ENCODE results near the gene MATN4. TPM values are rescaled to one million over a fixed set of nuclear protein-coding genes. Genes with fewer than 3 reads are reported as not detected.

The MATN4 gene
- total RNA-seq, 1 donor from 2014 or later, result not detected

- H3K36me3 ChIP-seq (ENCODE audit: control insufficient read depth, insufficient read depth, low read length), result no peaks in the 10 kb centered on the region
- no peak for DNase-seq (ENCODE audit: low read depth)
- no peak overlapping the region for H3K4me3 ChIP-seq (ENCODE audit: low read depth, low read length)
These were observed 54.8 kb downstream of the MATN4 start for GRCh38 chr20:45253261-45253660.

DNA sequence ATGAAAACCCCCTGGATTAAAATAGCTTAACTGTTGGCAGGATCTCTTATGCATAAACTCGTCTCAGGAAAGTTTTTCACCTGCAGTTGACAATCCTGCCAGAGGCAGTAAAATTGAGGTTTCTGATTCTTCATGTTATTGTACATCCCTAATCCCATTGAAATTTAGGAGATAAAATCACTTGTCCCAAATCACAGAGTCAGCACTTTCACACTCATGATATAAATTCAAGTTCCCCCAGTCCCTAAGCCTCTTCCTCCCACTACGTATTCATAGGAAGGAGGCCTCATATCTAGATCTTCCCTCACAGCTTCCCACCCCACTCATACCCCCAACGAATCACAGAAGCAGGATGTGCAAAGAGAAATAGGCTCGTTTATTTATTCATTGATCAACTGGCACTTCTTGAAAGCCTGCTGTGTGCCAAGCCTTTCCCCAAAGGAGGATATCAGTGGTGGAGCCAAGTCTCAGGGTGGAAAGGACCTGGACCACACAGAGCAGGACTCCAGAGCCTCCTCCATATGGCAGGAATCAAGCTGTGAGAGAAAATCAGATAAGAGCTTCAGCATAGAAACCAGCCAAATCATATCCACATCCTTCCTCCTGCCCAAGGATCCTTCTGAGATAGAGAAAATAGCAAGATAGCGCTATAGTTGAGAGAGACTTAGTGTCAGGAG lies 56.1 kb downstream of the MATN4 start:
- H3K4me3 ChIP-seq (ENCODE audit: low read depth, low read length), result no peak overlapping the region
- no peak for DNase-seq (ENCODE audit: low read depth)
- no peaks in the 10 kb centered on the region for H3K36me3 ChIP-seq (ENCODE audit: control insufficient read depth, insufficient read depth, low read length)
- TF ChIP-seq, protein P1, sequence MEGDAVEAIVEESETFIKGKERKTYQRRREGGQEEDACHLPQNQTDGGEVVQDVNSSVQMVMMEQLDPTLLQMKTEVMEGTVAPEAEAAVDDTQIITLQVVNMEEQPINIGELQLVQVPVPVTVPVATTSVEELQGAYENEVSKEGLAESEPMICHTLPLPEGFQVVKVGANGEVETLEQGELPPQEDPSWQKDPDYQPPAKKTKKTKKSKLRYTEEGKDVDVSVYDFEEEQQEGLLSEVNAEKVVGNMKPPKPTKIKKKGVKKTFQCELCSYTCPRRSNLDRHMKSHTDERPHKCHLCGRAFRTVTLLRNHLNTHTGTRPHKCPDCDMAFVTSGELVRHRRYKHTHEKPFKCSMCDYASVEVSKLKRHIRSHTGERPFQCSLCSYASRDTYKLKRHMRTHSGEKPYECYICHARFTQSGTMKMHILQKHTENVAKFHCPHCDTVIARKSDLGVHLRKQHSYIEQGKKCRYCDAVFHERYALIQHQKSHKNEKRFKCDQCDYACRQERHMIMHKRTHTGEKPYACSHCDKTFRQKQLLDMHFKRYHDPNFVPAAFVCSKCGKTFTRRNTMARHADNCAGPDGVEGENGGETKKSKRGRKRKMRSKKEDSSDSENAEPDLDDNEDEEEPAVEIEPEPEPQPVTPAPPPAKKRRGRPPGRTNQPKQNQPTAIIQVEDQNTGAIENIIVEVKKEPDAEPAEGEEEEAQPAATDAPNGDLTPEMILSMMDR (IDR thresholded peaks at IDR 0.05; ENCODE audit: insufficient read depth, low read length, poor library complexity, severe bottlenecking), result no peak
- H3K27me3 ChIP-seq (ENCODE audit: control insufficient read depth, insufficient read depth, low read length), result peaks cover 2% of the 10 kb centered on the region

More at GRCh38 chr20:45253261-45253660, 54.8 kb downstream of the MATN4 start:
- H3K27me3 ChIP-seq (ENCODE audit: control insufficient read depth, insufficient read depth, low read length), result peaks cover 3% of the 10 kb centered on the region
- TF ChIP-seq, protein P1 (IDR thresholded peaks at IDR 0.05; ENCODE audit: insufficient read depth, low read length, poor library complexity, severe bottlenecking), result no peak

- TF ChIP-seq, protein P1 (IDR thresholded peaks at IDR 0.05; ENCODE audit: insufficient read depth, low read length, poor library complexity, severe bottlenecking), result no peak
- no peak for DNase-seq (ENCODE audit: low read depth)
- H3K4me3 ChIP-seq (ENCODE audit: low read depth, low read length), result no peak overlapping the region
- peaks cover 2% of the 10 kb centered on the region for H3K27me3 ChIP-seq (ENCODE audit: control insufficient read depth, insufficient read depth, low read length)
- no peaks in the 10 kb centered on the region for H3K36me3 ChIP-seq (ENCODE audit: control insufficient read depth, insufficient read depth, low read length)
These were observed 59.5 kb downstream of the MATN4 start for GRCh38 chr20:45248609-45249008.

- Histone ChIP-seq H3K4me3 (ENCODE audit: low read depth, low read length) (no peak overlapping the region), H3K27me3 (ENCODE audit: control insufficient read depth, insufficient read depth, low read length) (peaks cover 2% of the 10 kb centered on the region), H3K36me3 (ENCODE audit: control insufficient read depth, insufficient read depth, low read length) (no peaks in the 10 kb centered on the region)
- TF ChIP-seq, protein P1 (IDR thresholded peaks at IDR 0.05; ENCODE audit: insufficient read depth, low read length, poor library complexity, severe bottlenecking), result no peak
- DNase-seq (ENCODE audit: low read depth), result no peak
These were observed 60.2 kb downstream of the MATN4 start for GRCh38 chr20:45247865-45248264.

DNA sequence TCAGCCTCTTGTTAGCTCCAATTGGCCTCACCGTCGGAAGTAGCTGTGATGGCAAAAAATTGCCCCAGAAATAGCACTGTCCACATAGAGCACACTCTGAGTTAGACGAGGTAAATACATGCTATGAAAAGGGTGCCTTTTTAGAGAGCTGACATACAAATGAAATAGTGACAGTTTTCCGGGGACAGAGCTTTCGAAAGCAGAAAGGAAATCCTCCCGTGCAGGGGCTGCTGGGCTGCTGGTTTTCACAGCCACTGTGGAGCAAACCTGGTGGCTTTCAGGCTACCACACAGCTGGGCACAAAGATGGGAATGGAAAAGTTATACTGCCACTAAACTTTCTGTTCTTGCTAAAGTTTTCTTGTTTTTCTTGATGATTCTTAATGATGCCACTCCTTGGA lies 62.0 kb downstream of the MATN4 start:
- Histone ChIP-seq H3K27me3 (ENCODE audit: control insufficient read depth, insufficient read depth, low read length) (no peaks in the 10 kb centered on the region), H3K4me3 (ENCODE audit: low read depth, low read length) (no peak overlapping the region), H3K36me3 (ENCODE audit: control insufficient read depth, insufficient read depth, low read length) (no peaks in the 10 kb centered on the region)
- no peak for DNase-seq (ENCODE audit: low read depth)
- TF ChIP-seq, protein P1 (IDR thresholded peaks at IDR 0.05; ENCODE audit: insufficient read depth, low read length, poor library complexity, severe bottlenecking), result no peak

Other genes starting within 250 kb of the MATN4 start
- gene KCNS1, start 207.2 kb downstream of the MATN4 start, total RNA-seq, result 4.3 and 6.9 TPM in 2 replicates
- gene WFDC5, start 193.1 kb downstream of the MATN4 start, total RNA-seq, result 1.0 TPM in 1 of 2 replicates, not detected in the other
- not detected in 2 replicates for gene WFDC12, start 183.8 kb downstream of the MATN4 start, total RNA-seq
- gene PI3, start 133.4 kb downstream of the MATN4 start, total RNA-seq, result not detected in 2 replicates
- gene SEMG1, start 101.3 kb downstream of the MATN4 start, total RNA-seq, result not detected in 2 replicates
- not detected in 2 replicates for gene SEMG2, start 86.9 kb downstream of the MATN4 start, total RNA-seq
- 88.0 and 99.5 TPM in 2 replicates for gene SLPI, start 53.7 kb downstream of the MATN4 start, total RNA-seq
- not detected in 2 replicates for gene RBPJL, start 1.5 kb downstream of the MATN4 start, total RNA-seq
- 155 and 175 TPM in 2 replicates for gene SDC4, start 40.1 kb upstream of the MATN4 start, total RNA-seq
- 54.3 and 55.2 TPM in 2 replicates for gene SYS1, start 54.9 kb upstream of the MATN4 start, total RNA-seq
- gene TP53TG5, start 70.0 kb upstream of the MATN4 start, total RNA-seq, result not detected in 2 replicates
- 57.2 and 64.4 TPM in 2 replicates for gene DBNDD2, start 100.0 kb upstream of the MATN4 start, total RNA-seq
- 69.8 and 92.7 TPM in 2 replicates for gene PIGT, start 107.8 kb upstream of the MATN4 start, total RNA-seq
- gene WFDC2, start 161.5 kb upstream of the MATN4 start, total RNA-seq, result 78.5 and 84.9 TPM in 2 replicates
- gene SPINT3, start 207.3 kb upstream of the MATN4 start, total RNA-seq, result not detected in 2 replicates
- not detected in 2 replicates for gene WFDC6, start 231.2 kb upstream of the MATN4 start, total RNA-seq
- not detected in 2 replicates for gene EPPIN, start 239.1 kb upstream of the MATN4 start, total RNA-seq